Keratinocyte (primary cell): ENCODE results near the gene ACADVL. TPM values are rescaled to one million over a fixed set of nuclear protein-coding genes. Genes with fewer than 3 reads are reported as not detected.

Experiments
- DNase-seq: peaks from one replicate; pipeline ENCODE4 v3.0.0-alpha.2; 2011; ENCODE audit warnings: low read depth, missing footprints, low spot score
- FAIRE-seq: peaks from 2 replicates; lab custom pipeline; 2011; peaks lifted over from hg19 to GRCh38; lab: Jason Lieb, UNC
- H2AFZ ChIP-seq: 2 replicates; pipeline ENCODE4 v1.6.0; 2012; ENCODE audit warnings: low read length, control low read depth, inconsistent platforms; ENCODE audit not compliant: control insufficient read depth
- H3K27ac ChIP-seq: 2 replicates; pipeline ENCODE4 v1.5.1; 2011; ENCODE audit warnings: low read length; ENCODE audit not compliant: control insufficient read depth, insufficient read depth
- H3K27me3 ChIP-seq: 3 replicates; pipeline ENCODE4 v1.6.0; 2011; ENCODE audit warnings: low read length; ENCODE audit not compliant: control insufficient read depth, insufficient read depth; ENCODE audit errors: extremely low read depth
- H3K36me3 ChIP-seq, 2 experiments: 2 replicates in 1 of 2; 3 replicates in 1 of 2; pipeline ENCODE4 v1.5.1; 2011; ENCODE audit warnings: low read length in 2 of 2, mild to moderate bottlenecking in 1 of 2; ENCODE audit not compliant: control insufficient read depth in 2 of 2, insufficient read depth in 2 of 2; ENCODE audit errors: extremely low read depth in 1 of 2
- H3K4me1 ChIP-seq: 3 replicates; pipeline ENCODE4 v1.5.1; 2011; ENCODE audit warnings: low read length; ENCODE audit not compliant: control insufficient read depth, insufficient read depth; ENCODE audit errors: extremely low read depth
- H3K4me2 ChIP-seq: 3 replicates; pipeline ENCODE4 v1.6.0; 2011; ENCODE audit warnings: low read depth, low read length; ENCODE audit not compliant: control insufficient read depth, insufficient read depth; ENCODE audit errors: extremely low read depth
- H3K4me3 ChIP-seq, 3 experiments: fragments of 200-600 bp in 1 of 3; sonication (generic) in 1 of 3; 2 replicates in 2 of 3; 3 replicates in 1 of 3; pipeline ENCODE4 v1.5.1; 2011 to 2016; ENCODE audit warnings: low read length in 3 of 3, mild to moderate bottlenecking in 3 of 3, control low read depth in 2 of 3, inconsistent platforms in 1 of 3, low read depth in 1 of 3, mixed read lengths in 1 of 3, mixed run types in 1 of 3, moderate library complexity in 1 of 3; ENCODE audit not compliant: control insufficient read depth in 2 of 3, insufficient read depth in 2 of 3; ENCODE audit errors: extremely low read depth in 1 of 3
- H3K79me2 ChIP-seq: 2 replicates; pipeline ENCODE4 v1.6.0; 2012; ENCODE audit warnings: low read length; ENCODE audit not compliant: control insufficient read depth, insufficient read depth
- H3K9ac ChIP-seq: 3 replicates; pipeline ENCODE4 v1.6.0; 2011; ENCODE audit warnings: low read length; ENCODE audit not compliant: control insufficient read depth, insufficient read depth; ENCODE audit errors: extremely low read depth
- H3K9me1 ChIP-seq: 3 replicates; pipeline ENCODE4 v1.6.0; 2011; ENCODE audit warnings: low read length; ENCODE audit not compliant: control insufficient read depth, insufficient read depth; ENCODE audit errors: extremely low read depth
- H3K9me3 ChIP-seq: 2 replicates; pipeline ENCODE4 v1.5.1; 2012; ENCODE audit warnings: low read depth, low read length; ENCODE audit not compliant: control insufficient read depth
- H4K20me1 ChIP-seq: 3 replicates; pipeline ENCODE4 v1.6.0; 2011; ENCODE audit warnings: low read length; ENCODE audit not compliant: control insufficient read depth, insufficient read depth; ENCODE audit errors: extremely low read depth
- EZH2 ChIP-seq: IDR thresholded peaks from one replicate; pipeline ENCODE4 v1.6.1; 2012; ENCODE audit warnings: inconsistent platforms, mild to moderate bottlenecking, low read length, moderate library complexity
- dilution Hi-C: fragments of 300-500 bp; cut with MboI; formaldehyde crosslinking; loops from one replicate; pipeline ENCODE4 v1.7.0; 2020; ENCODE audit warnings: low sequenced_read_pairs; ENCODE audit not compliant: extremely low pct_ligation_motif_present
- polyA plus RNA-seq, 5 experiments: library from polyadenylated mRNA; depleted of rRNA in 3 of 5; stranded (reverse) in 3 of 5; stranded (forward) in 1 of 5; unstranded in 1 of 5; fragments of >200 nt; gene quantifications; 1 replicate in 1 of 5; 2 replicates in 3 of 5; 3 replicates in 1 of 5; pipeline versions ENCODE4 v1.2.1 to v1.2.3, GENCODE V29; 2011 to 2012; ENCODE audit warnings: missing spikeins in 2 of 5, low read depth in 1 of 5, low replicate concordance in 1 of 5
- TF ChIP-seq, protein P1 (sequence below), 3 experiments: IDR thresholded peaks in 1 of 3; conservative IDR thresholded peaks in 1 of 3; optimal IDR thresholded peaks in 1 of 3; 2 replicates in 2 of 3; 3 replicates in 1 of 3; pipeline versions ENCODE3 to v1.5.1; 2011; ENCODE audit warnings: low read length in 3 of 3, mild to moderate bottlenecking in 3 of 3, moderate library complexity in 2 of 3, control low read depth in 1 of 3, inconsistent platforms in 1 of 3; ENCODE audit not compliant: insufficient read depth in 2 of 3; ENCODE audit errors: extremely low read depth in 1 of 3

The ACADVL gene
- polyA plus RNA-seq, 1 donor (not counting 4 experiments of a cell fraction or from before 2014, with no cell fraction given) = 301 TPM

DNA sequence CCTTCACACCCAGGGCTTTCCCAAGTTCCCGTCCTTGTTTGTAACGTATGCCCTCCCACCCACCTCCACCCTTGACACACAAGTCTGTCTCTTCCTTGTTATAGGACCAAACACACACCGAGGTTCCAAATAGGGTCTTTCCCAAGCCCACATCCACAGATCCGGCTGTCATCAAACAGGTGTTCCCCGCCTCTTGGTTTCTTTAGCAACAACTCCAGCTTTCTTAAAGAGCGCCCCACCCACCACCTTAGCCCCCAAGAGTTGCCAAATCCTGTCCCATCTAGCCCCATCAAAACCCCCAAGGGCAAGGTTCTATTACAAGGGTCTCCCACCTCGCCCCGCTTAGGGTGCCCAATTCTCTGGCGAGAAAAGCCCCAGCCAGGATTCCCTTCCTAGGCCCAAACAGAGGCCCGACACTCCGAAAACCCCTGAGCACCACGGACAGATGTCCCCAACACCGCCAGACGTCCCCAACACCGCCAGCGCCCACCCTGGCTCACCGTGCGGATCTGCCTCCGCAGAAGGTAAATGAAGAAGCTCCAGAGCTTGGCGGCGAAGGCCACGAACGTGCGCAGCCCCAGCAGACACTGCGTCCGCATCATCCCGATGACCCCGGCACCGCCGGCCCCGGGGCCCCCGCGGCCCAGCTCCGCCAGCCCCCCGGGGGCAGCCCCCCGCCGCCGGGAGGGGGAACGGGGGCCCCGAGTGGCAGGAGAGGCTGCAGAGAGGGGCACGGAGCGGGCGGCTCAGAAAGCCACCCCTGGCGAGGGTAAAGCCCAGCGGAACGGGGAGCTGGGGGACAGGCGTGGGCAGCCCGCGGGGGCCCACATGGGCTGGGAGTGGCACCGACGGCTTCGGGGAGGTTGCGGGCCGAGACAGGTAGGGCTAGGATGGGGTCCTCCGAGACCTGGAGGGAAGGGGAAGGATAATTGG, 31.2 kb downstream of the ACADVL start:
- peak overlapping the region; percentile 94 for H3K9ac ChIP-seq
- DNase-seq (no peak), FAIRE-seq (no peak)
- no peaks in the 10 kb centered on the region for H3K9me1 ChIP-seq
- H3K4me3 ChIP-seq = peak overlapping the region; percentile 80 to 94 (median 92)
- no peak overlapping the region for H2AFZ ChIP-seq
- dilution Hi-C loops = no loop called here
- TF ChIP-seq, protein P1, sequence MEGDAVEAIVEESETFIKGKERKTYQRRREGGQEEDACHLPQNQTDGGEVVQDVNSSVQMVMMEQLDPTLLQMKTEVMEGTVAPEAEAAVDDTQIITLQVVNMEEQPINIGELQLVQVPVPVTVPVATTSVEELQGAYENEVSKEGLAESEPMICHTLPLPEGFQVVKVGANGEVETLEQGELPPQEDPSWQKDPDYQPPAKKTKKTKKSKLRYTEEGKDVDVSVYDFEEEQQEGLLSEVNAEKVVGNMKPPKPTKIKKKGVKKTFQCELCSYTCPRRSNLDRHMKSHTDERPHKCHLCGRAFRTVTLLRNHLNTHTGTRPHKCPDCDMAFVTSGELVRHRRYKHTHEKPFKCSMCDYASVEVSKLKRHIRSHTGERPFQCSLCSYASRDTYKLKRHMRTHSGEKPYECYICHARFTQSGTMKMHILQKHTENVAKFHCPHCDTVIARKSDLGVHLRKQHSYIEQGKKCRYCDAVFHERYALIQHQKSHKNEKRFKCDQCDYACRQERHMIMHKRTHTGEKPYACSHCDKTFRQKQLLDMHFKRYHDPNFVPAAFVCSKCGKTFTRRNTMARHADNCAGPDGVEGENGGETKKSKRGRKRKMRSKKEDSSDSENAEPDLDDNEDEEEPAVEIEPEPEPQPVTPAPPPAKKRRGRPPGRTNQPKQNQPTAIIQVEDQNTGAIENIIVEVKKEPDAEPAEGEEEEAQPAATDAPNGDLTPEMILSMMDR (optimal IDR thresholded peaks at IDR 0.05 in 1 of 3, IDR thresholded peaks at IDR 0.05 in 1 of 3, conservative IDR thresholded peaks at IDR 0.05 in 1 of 3; ENCODE audit: extremely low read depth in 1 of 3, insufficient read depth in 2 of 3, low read length in 3 of 3) = no peak
- no peak for TF ChIP-seq EZH2
- H4K20me1 ChIP-seq = no peaks in the 10 kb centered on the region
- H3K27ac ChIP-seq = peak overlapping the region; percentile 69
- H3K4me2 ChIP-seq = peak overlapping the region; percentile 98
- peaks cover 18% of the 10 kb centered on the region for H3K4me1 ChIP-seq
- H3K79me2 ChIP-seq = peaks cover 61% of the 10 kb centered on the region
- H3K27me3 ChIP-seq = no peaks in the 10 kb centered on the region
- H3K36me3 ChIP-seq = peaks cover 14 to 25% of the 10 kb centered on the region in 2 experiments
- H3K9me3 ChIP-seq = no peaks in the 10 kb centered on the region

DNA sequence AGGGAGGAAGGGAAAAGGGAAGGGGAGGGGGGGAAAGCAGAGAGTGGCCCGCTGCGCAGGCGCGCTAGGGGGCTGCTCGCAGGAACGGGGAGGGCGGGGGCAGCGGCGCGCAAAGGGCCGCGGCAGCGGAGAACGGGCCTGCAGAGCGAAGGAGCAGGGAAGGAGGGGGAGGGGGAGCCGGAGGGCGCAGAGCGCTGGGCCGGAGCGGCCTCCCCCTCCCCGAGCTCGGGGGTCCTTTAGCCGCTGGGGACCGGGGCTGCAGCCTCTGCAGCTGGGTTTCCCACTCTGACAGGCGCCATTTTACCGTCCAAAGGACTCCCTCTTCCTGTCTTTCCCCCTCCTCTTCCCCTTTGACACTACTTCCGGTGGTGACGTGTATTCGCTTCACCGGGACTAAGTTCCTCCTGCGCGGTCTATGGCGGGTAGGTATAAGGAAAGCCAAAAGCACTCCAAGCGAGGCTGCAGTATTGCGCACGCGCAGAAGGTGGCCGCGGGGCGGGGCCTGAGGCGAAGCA, 32.0 kb downstream of the ACADVL start, which contains the start of gene CTDNEP1:
TSS of gene CTDNEP1 (minus strand) at position 74 of the 515 bp plus-strand sequence. CDS start 438 bp downstream, outside the sequence.
- peaks cover 60% of the 10 kb centered on the region for H3K79me2 ChIP-seq
- no peaks in the 10 kb centered on the region for H3K27me3 ChIP-seq
- H3K9ac ChIP-seq = peak within 1 kb of the TSS; percentile 94
- H3K9me1 ChIP-seq = no peaks in the 10 kb centered on the region
- peak within 1 kb of the TSS; percentile 98 for H3K4me2 ChIP-seq
- H4K20me1 ChIP-seq = no peaks in the 10 kb centered on the region
- DNase-seq (peak; percentile 99), FAIRE-seq (peak; percentile 92)
- H3K4me3 ChIP-seq = peak within 1 kb of the TSS; percentile 80 to 95 (median 92)
- peak within 1 kb of the TSS; percentile 96 for H2AFZ ChIP-seq
- dilution Hi-C loops = no loop called here
- H3K9me3 ChIP-seq = no peaks in the 10 kb centered on the region
- TF ChIP-seq, protein P1 (optimal IDR thresholded peaks at IDR 0.05 in 1 of 3, IDR thresholded peaks at IDR 0.05 in 1 of 3, conservative IDR thresholded peaks at IDR 0.05 in 1 of 3; ENCODE audit: extremely low read depth in 1 of 3, insufficient read depth in 2 of 3, low read length in 3 of 3) = no peak
- no peak for TF ChIP-seq EZH2
- peak within 1 kb of the TSS; percentile 99 for H3K27ac ChIP-seq
- H3K4me1 ChIP-seq = peaks cover 18% of the 10 kb centered on the region
- H3K36me3 ChIP-seq = peaks cover 11 to 24% of the 10 kb centered on the region in 2 experiments
